K562 (cell line): ENCODE measurements around the gene GADD45GIP1.

ENCODE experiments used
- MEF2A ChIP-seq: IDR thresholded peaks from 2 replicates; pipeline ENCODE4 v1.6.1; 2011; ENCODE audit warnings: low read depth, mild to moderate bottlenecking, low read length, moderate library complexity; ENCODE audit not compliant: control insufficient read depth
- XRCC5 ChIP-seq: fragments of 200-400 bp; formaldehyde crosslinking; IDR thresholded peaks from 2 replicates; pipeline ENCODE4 v1.6.1; 2017; ENCODE audit warnings: low read depth, mild to moderate bottlenecking, low read length
- YY1 ChIP-seq, 3 experiments: IDR thresholded peaks; 2 replicates each; pipeline ENCODE4 v1.6.1; 2011; ENCODE audit warnings: low read length in 2 of 3, mild to moderate bottlenecking in 2 of 3, moderate library complexity in 2 of 3, borderline replicate concordance in 1 of 3, control low read depth in 1 of 3, low read depth in 1 of 3; ENCODE audit not compliant: insufficient read depth in 3 of 3, insufficient replicate concordance in 2 of 3, control insufficient read depth in 1 of 3, insufficient read length in 1 of 3; ENCODE audit errors: extremely low read depth in 1 of 3
- ZBTB8A ChIP-seq: fragments of 450-650 bp; IDR thresholded peaks from 2 replicates; pipeline ENCODE4 v1.6.1; 2018; ENCODE audit warnings: mild to moderate bottlenecking, moderate library complexity; ENCODE audit not compliant: partially characterized antibody
- ZNF644 ChIP-seq: fragments of 200-800 bp; sonication (Bioruptor generic); IDR thresholded peaks from 2 replicates; pipeline ENCODE4 v1.6.1; 2016; ENCODE audit warnings: low read depth, missing genetic modification characterization, missing compliant biosample characterization

DNA sequence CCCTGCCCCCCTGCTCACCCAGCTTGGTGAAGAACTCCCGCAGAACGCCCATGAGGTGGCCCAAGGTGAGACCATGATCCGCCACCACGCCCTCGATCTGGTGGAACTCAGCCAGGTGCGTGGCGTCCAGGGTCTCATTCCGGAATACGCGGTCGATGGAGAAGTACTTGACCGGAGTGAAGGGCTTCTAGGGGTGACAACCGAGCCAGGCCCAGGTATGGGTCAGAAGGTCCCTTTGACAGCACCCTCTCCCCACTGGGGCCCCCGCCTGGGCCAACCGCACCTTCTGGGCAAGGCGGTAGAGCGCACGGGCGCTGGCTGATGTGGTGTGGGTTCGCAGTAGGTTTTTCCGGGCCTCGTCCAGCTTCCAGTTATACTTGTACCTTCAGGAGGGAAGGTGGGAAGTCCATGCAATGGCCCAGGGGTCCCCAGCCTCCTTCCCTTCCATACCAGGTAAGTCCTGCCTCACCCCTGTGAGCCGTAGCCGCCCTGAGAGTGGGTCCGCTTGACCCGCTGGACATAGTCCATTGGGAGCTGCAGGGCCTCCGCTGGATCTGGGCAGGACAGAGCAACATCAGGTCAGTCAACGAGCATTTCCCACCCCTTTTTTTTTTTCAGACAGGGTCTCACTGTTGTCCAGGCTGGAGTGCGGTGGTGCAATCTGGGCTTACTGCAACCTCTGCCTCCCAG lies 32.3 kb downstream of the GADD45GIP1 start:
- no peak for TF ChIP-seq ZBTB8A
- TF ChIP-seq XRCC5, result no peak
- TF ChIP-seq ZNF644 (tag), result no peak
- TF ChIP-seq MEF2A, result no peak
- no peak for TF ChIP-seq YY1 (IDR thresholded peaks at IDR 0.05; ENCODE audit: borderline replicate concordance in 1 of 3, control insufficient read depth in 1 of 3, extremely low read depth in 1 of 3, insufficient read depth in 3 of 3, insufficient read length in 1 of 3, insufficient replicate concordance in 2 of 3, low read depth in 1 of 3, low read length in 2 of 3)
